OCI-LY7 (cell line): Measurements from ENCODE around the gene COL8A1. TPM values are rescaled to one million over a fixed set of nuclear protein-coding genes. Genes with fewer than 3 reads are reported as not detected.

Experiments used
- BruUV-seq: library from RNA; stranded (reverse); fragments of 400-500 nt; replicated peaks from 2 replicates; lab custom pipeline; 2021; lab: Mats Ljungman, UMichigan
- CTCF ChIA-PET: fragments of 300-600 bp; sonication (Branson Sonifier 250); formaldehyde crosslinking; loops from one replicate; lab custom pipeline; 2022; ENCODE audit warnings: antibody characterized with exemption; ENCODE audit not compliant: unreplicated experiment; lab: Charles Lee
- POLR2A ChIA-PET: fragments of 300-600 bp; sonication (Branson Sonifier 250); formaldehyde crosslinking; loops from one replicate; lab custom pipeline; 2022; ENCODE audit warnings: antibody characterized with exemption; lab: Charles Lee
- DNase-seq: peaks from one replicate; pipeline ENCODE4 v3.0.0-alpha.2; 2015; ENCODE audit warnings: low spot score
- H2AFZ ChIP-seq: fragments of 200-600 bp; sonication (generic), shearing (Covaris generic); 2 replicates; pipeline ENCODE4 v1.6.1; 2014; ENCODE audit warnings: mild to moderate bottlenecking, antibody characterized with exemption, low read length, moderate library complexity
- H3K27ac ChIP-seq: fragments of 200-600 bp; sonication (generic); 2 replicates; pipeline ENCODE4 v1.5.1; 2014; ENCODE audit warnings: mixed run types, low read depth, mild to moderate bottlenecking, moderate library complexity, low read length, inconsistent platforms; ENCODE audit not compliant: poor library complexity, severe bottlenecking
- H3K36me3 ChIP-seq: fragments of 200-600 bp; sonication (generic); 2 replicates; pipeline ENCODE4 v1.6.1; 2014; ENCODE audit warnings: mild to moderate bottlenecking, antibody characterized with exemption, low read length, moderate library complexity, mixed read lengths; ENCODE audit not compliant: insufficient read depth
- H3K4me1 ChIP-seq: fragments of 200-600 bp; sonication (generic); 2 replicates; pipeline ENCODE4 v1.5.1; 2014; ENCODE audit warnings: mild to moderate bottlenecking, low read length; ENCODE audit not compliant: insufficient read depth, poor library complexity, severe bottlenecking
- H3K4me2 ChIP-seq: fragments of 200-600 bp; sonication (generic); 2 replicates; pipeline ENCODE4 v1.6.1; 2014; ENCODE audit warnings: mild to moderate bottlenecking, low read length
- H3K4me3 ChIP-seq: fragments of 200-600 bp; sonication (generic); 2 replicates; pipeline ENCODE4 v1.5.1; 2014; ENCODE audit warnings: mild to moderate bottlenecking, low read depth, low read length; ENCODE audit not compliant: poor library complexity, severe bottlenecking
- H3K79me2 ChIP-seq: fragments of 200-600 bp; sonication (generic); 2 replicates; pipeline ENCODE4 v1.6.1; 2016; ENCODE audit warnings: low read depth, mild to moderate bottlenecking, low read length, moderate library complexity, mixed read lengths; ENCODE audit not compliant: insufficient read depth
- H3K9me2 ChIP-seq: fragments of 200-600 bp; sonication (generic); 2 replicates; pipeline ENCODE4 v1.6.1; 2016; ENCODE audit warnings: mild to moderate bottlenecking, low read length, mixed read lengths; ENCODE audit not compliant: insufficient read depth
- H3K9me3 ChIP-seq: fragments of 200-600 bp; sonication (generic); 2 replicates; pipeline ENCODE4 v1.6.1; 2014; ENCODE audit warnings: mild to moderate bottlenecking, mixed run types, low read length, mixed read lengths
- H4K20me1 ChIP-seq: fragments of 200-600 bp; sonication (generic); 2 replicates; pipeline ENCODE4 v1.6.1; 2014; ENCODE audit warnings: mild to moderate bottlenecking, antibody characterized with exemption, low read length, moderate library complexity, mixed read lengths; ENCODE audit not compliant: insufficient read depth
- CTCF ChIP-seq: fragments of 200-600 bp; sonication (generic); conservative IDR thresholded peaks from 2 replicates; pipeline ENCODE4 v1.5.1; 2014; ENCODE audit warnings: mild to moderate bottlenecking, antibody characterized with exemption, low read length, moderate library complexity, mixed read lengths
- EZH2phosphoT487 ChIP-seq: fragments of 200-600 bp; sonication (generic); IDR thresholded peaks from 2 replicates; pipeline ENCODE4 v1.6.1; 2018; ENCODE audit warnings: low read depth, borderline replicate concordance, mild to moderate bottlenecking, mixed run types, antibody characterized with exemption, low read length, moderate library complexity, mixed read lengths
- intact Hi-C: fragments of 100-400 bp; cut with micrococcal nuclease; formaldehyde crosslinking; loops from one replicate; pipeline ENCODE4 v1.10.0; 2022; ENCODE audit not compliant: unreplicated experiment
- total RNA-seq, 2 experiments: library from RNA; depleted of rRNA in 1 of 2; stranded (reverse); fragments of >200 nt in 1 of 2; shearing (Covaris generic) in 1 of 2; gene quantifications; 2 replicates each; pipeline ENCODE4 v1.2.3, GENCODE V29; 2014 to 2022

The COL8A1 gene
- total RNA-seq, 2 experiments from 2014 or later, result 0.10 TPM; not detected in 1

GRCh38 chr3:99834211-99834957, 196.0 kb downstream of the COL8A1 start:
- Histone ChIP-seq H4K20me1 (peaks cover 40% of the 10 kb centered on the region), H3K79me2 (no peaks in the 10 kb centered on the region; the same call in 1 of the 2 replicates), H3K36me3 (no peaks in the 10 kb centered on the region), H3K4me3 (no peak overlapping the region), H2AFZ (no peak overlapping the region), H3K9me3 (no peaks in the 10 kb centered on the region), H3K9me2 (no peaks in the 10 kb centered on the region), H3K4me2 (no peak overlapping the region), H3K27ac (no peak overlapping the region), H3K4me1 (no peaks in the 10 kb centered on the region)
- intact Hi-C loops, result loop anchor here (5.0 kb wide), 2 partner anchors 233 to 758 kb away; no protein-coding TSS in a partner anchor
- no peak for DNase-seq
- TF ChIP-seq EZH2phosphoT487 (no peak), CTCF (no peak)
- BruUV-seq, result no TSS peak
- CTCF ChIA-PET, result no interaction called here
- POLR2A ChIA-PET, result interaction anchor here (0.6 to 0.9 kb wide), 4 partner anchors 11 to 567 kb away, joined by 3 read pairs; partner anchors contain the start of gene LNP1

DNA sequence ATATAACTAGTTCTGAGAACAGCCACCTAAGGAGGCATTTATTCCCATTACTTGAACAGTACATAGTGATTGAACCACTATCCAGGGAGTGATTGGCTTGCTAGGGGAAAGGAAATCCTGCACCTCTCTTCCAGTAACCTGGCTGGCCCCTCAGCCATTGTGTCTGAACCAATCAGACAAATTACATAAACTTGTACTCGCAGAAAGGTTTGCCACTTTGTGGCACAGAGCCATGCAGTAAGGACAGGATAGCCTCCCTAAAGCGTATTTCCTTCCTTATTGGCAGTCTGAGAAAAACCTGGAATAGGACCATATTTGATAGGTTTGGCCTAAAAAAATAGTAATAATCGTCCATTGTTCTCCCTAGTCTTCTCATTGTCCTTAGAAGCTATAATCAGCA, 198.3 kb downstream of the COL8A1 start:
- no peak overlapping the region for H2AFZ ChIP-seq
- peaks cover 38% of the 10 kb centered on the region for H4K20me1 ChIP-seq
- TF ChIP-seq CTCF (no peak), EZH2phosphoT487 (no peak)
- H3K4me1 ChIP-seq, result no peaks in the 10 kb centered on the region
- BruUV-seq, result no TSS peak
- no peaks in the 10 kb centered on the region for H3K9me2 ChIP-seq
- H3K36me3 ChIP-seq, result no peaks in the 10 kb centered on the region
- no peaks in the 10 kb centered on the region for H3K79me2 ChIP-seq
- H3K9me3 ChIP-seq, result no peaks in the 10 kb centered on the region
- H3K4me3 ChIP-seq, result no peak overlapping the region
- intact Hi-C loops, result no loop called here
- no peak for DNase-seq
- POLR2A ChIA-PET, result interaction anchor here (0.6 to 0.7 kb wide), 2 partner anchors 493 to 604 kb away, joined by 3 read pairs; no protein-coding TSS in a partner anchor
- CTCF ChIA-PET, result no interaction called here
- H3K27ac ChIP-seq, result no peak overlapping the region
- H3K4me2 ChIP-seq, result no peak overlapping the region

- Histone ChIP-seq H3K36me3 (no peaks in the 10 kb centered on the region), H2AFZ (no peak overlapping the region), H3K27ac (no peak overlapping the region), H3K4me2 (no peak overlapping the region), H3K4me1 (no peaks in the 10 kb centered on the region), H3K9me3 (no peaks in the 10 kb centered on the region), H3K4me3 (no peak overlapping the region), H3K79me2 (no peaks in the 10 kb centered on the region), H3K9me2 (no peaks in the 10 kb centered on the region), H4K20me1 (peaks cover 35% of the 10 kb centered on the region)
- no TSS peak for BruUV-seq
- no peak for TF ChIP-seq EZH2phosphoT487
- no peak for TF ChIP-seq CTCF
- DNase-seq, result no peak
- intact Hi-C loops, result no loop called here
- ChIA-PET POLR2A (interaction anchor here (1.1 kb wide), 1 partner anchor 8 kb away, joined by 3 read pairs; no protein-coding TSS in a partner anchor), CTCF (no interaction called here)
Observed at GRCh38 chr3:99837715-99838114, 199.3 kb downstream of the COL8A1 start.
